GM21529 (cell line): ENCODE measurements around the gene DOLPP1.

Experiments used
- ATAC-seq: cut with Tn5 transposase; IDR thresholded peaks from one replicate; pipeline ENCODE4 v1.9.1; 2021; ENCODE audit not compliant: unreplicated experiment

DOLPP1 gene

GRCh38 chr9:129063061-129063460, 17.9 kb upstream of the DOLPP1 start:
- no peak for ATAC-seq

GRCh38 chr9:129064499-129064908, 16.4 kb upstream of the DOLPP1 start:
- no peak for ATAC-seq

- ATAC-seq: no peak
Measured at GRCh38 chr9:129068110-129068509, 12.8 kb upstream of the DOLPP1 start.

- no peak for ATAC-seq
Measured at GRCh38 chr9:129068990-129069861, 11.7 kb upstream of the DOLPP1 start.

- ATAC-seq: no peak
Measured at GRCh38 chr9:129069862-129070641, 10.9 kb upstream of the DOLPP1 start.

GRCh38 chr9:129070696-129071525, 10.0 kb upstream of the DOLPP1 start:
- no peak for ATAC-seq

- ATAC-seq: no peak
Measured at GRCh38 chr9:129071526-129072126, 9.3 kb upstream of the DOLPP1 start.

GRCh38 chr9:129072171-129072570, 8.7 kb upstream of the DOLPP1 start:
- ATAC-seq: no peak

GRCh38 chr9:129073404-129073803, 7.5 kb upstream of the DOLPP1 start:
- ATAC-seq: no peak

GRCh38 chr9:129074106-129074505, 6.8 kb upstream of the DOLPP1 start:
- no peak for ATAC-seq

GRCh38 chr9:129075996-129076639, 4.8 kb upstream of the DOLPP1 start:
- no peak for ATAC-seq

- ATAC-seq: no peak
Measured at GRCh38 chr9:129076640-129077037, 4.3 kb upstream of the DOLPP1 start.

- ATAC-seq: no peak
Measured at GRCh38 chr9:129077236-129077635, 3.7 kb upstream of the DOLPP1 start.

GRCh38 chr9:129078691-129079503, 2.0 kb upstream of the DOLPP1 start:
- ATAC-seq: no peak

- ATAC-seq: no peak
Measured at GRCh38 chr9:129079829-129080228, 1.1 kb upstream of the DOLPP1 start.

- ATAC-seq: no peak
Measured at GRCh38 chr9:129080298-129080600, 662 bp upstream of the DOLPP1 start.

- ATAC-seq: no peak
Measured at GRCh38 chr9:129081388-129081904, 535 bp downstream of the DOLPP1 start.

GRCh38 chr9:129084087-129084486, 3.2 kb downstream of the DOLPP1 start:
- ATAC-seq: no peak

- no peak for ATAC-seq
Measured at GRCh38 chr9:129089246-129089645, 8.3 kb downstream of the DOLPP1 start.
